Measurements from ENCODE around the gene BCL7B.

BCL7B gene

GRCh38 chr7:73487486-73487885 lies 70.0 kb downstream of the BCL7B start:
- no peak for DNase-seq
